Muscle of arm (tissue), 12 donors: ENCODE data around the gene LINGO3. TPM values are rescaled to one million over a fixed set of nuclear protein-coding genes. Genes with fewer than 3 reads are reported as not detected.

Experiments used
- DNase-seq: peaks from one replicate; pipeline ENCODE4 v3.0.0-alpha.2; 2013
- polyA plus RNA-seq, 12 donors: library from polyadenylated mRNA; unstranded; fragments of 120-200 nt; gene quantifications; one replicate each; pipeline ENCODE4 v1.2.1, GENCODE V29; 2013; ENCODE audit not compliant: insufficient read length in 12 of 12

LINGO3 gene
- polyA plus RNA-seq, 12 donors: 0.08 to 0.32 (median 0.11) TPM; not detected in 7

DNA sequence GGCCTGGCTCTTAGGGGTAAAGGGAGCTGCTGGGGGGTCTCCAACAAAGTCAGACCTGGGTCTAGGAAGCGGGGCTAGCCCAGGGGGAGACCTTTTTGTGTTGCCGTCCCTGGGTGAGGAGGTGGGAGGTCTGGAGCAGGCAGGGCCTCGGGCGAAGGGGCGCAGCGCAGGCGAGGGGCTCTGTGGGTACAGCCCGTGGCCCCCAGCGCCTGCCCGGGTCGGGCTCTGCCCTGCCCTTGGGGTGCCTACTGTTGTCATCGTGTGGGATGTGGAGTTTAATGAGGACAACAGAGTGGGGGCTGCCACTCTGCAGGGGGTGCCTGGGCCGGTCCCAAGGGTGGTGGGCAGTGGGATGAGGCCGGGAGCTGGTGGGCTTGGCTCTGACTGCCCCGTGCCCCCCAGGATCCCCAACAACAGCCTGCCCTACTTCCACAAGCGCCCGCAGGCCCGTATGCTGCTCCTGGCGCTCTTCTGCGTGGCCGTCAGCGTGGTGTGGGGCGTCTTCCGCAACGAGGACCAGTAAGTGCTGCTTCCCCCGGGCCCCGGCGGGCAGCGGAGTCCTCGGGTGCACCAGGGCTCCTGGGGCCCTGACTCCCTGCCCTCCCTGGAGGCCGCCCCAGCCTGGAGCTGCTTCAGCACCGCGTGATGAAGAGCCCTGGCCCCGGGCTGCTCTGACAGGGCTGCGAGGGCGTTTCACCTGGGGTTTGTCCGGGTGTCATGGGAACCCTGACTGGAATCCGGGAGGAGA, 32.7 kb upstream of the LINGO3 start:
- DNase-seq: no peak

- no peak for DNase-seq
Measured at GRCh38 chr19:2339644-2340310, 31.8 kb upstream of the LINGO3 start.

DNA sequence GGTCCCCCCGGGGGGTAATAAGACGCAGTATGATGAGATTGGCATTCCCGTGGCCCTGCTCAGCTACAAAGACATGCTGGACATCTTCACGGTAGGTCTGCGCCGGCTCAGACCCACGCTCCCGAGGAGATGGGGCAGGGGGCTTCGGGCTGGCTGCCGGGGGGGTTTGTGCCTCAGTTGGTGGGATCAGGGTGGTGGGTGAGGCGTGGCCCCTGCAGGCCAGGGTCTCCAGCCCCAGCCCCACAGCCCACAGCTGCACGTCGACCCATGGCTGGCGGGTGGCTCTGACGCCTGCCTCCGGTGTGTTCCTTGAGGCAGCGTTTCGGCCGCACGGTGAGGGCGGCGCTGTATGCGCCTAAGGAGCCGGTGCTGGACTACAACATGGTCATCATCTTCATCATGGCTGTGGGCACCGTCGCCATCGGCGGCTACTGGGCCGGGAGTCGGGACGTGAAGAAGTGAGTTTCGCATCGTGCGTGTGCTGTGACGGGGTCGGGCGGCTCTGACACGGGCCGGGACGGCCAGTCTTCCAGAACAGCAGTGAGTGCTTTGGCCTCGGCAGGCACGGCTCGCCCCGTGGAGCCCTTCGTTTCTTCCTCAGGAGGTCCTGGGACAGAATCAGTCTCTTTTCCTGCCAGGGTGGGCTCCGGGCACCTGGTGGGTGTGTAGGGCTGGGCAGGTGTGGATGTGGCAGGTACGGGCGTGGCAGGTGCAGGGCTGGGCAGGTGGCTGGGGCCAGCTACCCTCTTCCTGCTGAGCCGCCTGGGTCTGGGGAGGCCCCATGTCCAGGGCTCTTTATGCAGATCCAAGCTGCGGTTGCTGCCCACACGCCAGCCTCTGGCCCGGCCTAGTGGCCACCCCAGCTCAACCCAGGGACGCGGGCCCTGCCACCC, 31.0 kb upstream of the LINGO3 start:
- DNase-seq: no peak

DNA sequence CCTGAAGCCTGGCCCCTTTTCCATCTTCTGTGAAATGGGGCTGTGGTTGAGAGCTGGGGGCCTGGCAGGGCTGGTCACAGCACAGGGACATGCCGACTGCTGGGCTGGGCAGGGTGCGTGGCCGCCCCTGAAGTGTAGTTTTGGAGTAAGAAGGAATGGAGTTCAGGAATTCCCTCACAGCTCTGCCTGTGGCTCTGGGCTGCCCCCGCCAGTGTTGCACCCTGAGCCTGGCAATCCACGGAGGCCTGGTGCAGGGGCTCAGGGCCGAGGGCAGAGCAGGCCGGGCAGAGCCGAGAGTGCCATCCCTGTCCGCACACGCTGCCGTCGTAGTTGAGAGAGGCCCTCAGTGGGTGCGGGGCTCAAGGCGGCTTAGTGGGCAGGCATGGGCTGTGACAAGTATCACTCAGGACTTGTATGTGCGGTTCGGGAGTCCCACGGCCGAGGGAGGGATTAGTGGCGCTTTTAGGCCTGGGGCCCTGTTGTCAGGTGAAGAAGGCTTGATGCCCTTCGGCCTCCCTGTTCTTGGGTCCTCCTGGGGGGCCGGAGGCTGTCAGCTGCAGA, 30.2 kb upstream of the LINGO3 start:
- no peak for DNase-seq

DNA sequence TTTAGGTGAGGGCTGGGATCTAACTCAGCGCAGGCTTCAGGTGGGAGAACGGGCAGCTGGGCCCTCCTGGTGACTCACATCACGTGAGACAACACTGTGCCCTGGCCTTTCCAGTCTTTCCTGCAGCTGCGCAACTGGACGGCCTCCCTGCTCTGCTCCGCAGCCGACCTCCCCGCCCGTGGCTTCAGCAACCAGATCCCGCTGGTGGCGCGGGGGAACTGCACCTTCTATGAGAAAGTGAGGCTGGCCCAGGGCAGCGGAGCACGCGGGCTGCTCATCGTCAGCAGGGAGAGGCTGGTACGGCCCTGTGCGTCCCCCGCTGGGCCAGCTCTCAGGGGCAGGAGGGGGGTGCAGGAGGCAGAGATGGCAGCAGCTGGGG, 29.4 kb upstream of the LINGO3 start:
- peak; percentile 64 for DNase-seq

DNA sequence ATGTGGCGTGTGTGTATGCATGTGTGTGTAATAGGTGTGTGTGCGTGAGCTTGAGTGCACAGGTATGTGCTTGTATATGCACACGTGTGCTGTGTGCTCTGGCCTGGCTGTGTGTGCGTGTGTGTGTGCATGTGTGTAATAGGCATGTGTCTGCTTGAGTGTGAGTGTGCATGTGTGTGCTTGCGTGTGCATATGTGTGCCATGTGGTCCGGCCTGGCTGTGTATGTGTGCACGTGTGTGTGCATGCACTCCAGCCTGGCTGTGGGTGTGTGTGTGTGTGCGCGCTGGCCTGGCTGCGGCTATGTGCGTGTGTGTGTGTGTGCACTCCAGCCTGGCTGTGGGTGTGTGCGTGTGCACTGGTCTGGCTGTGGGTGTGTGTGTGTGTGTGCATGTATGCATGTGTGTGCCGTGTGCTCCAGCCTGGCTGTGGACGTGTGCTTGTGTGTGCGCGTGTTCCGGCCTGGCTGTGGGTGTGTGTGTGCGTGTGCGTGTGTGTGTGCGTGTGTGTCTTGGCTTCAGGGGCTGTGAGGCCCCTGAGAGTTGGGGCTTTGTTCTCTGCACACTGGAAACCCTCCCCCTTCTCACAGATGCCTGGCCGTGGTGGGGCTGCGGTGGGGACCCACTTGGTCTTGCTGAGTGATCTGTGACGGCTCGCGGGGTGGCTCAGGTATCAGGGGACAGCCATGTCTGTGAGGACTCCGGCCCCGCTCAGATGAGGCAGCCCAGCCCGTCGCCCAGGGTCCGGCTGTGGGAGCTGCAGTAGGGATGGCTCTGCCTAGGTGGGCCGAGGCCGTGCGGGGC, 28.8 kb upstream of the LINGO3 start:
- no peak for DNase-seq

DNA sequence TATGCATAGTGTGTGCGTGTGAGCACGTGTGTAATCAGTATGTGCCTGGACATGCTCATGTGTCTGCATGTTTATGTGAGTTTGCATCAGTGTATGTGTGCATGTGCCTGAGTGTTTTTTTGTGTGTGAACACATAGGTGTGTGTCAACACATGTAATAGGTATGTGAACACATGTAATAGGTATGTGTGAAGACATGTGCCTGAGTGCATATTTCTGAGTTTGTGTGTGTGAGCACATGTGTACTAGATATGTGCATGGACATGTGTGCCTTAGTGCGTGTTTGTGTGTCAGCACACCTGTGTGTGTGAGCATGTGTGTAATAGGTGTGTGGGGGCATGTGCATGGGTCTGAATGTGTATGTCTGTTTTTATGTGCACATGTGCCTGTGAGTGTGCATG, 27.9 kb upstream of the LINGO3 start:
- no peak for DNase-seq

DNA sequence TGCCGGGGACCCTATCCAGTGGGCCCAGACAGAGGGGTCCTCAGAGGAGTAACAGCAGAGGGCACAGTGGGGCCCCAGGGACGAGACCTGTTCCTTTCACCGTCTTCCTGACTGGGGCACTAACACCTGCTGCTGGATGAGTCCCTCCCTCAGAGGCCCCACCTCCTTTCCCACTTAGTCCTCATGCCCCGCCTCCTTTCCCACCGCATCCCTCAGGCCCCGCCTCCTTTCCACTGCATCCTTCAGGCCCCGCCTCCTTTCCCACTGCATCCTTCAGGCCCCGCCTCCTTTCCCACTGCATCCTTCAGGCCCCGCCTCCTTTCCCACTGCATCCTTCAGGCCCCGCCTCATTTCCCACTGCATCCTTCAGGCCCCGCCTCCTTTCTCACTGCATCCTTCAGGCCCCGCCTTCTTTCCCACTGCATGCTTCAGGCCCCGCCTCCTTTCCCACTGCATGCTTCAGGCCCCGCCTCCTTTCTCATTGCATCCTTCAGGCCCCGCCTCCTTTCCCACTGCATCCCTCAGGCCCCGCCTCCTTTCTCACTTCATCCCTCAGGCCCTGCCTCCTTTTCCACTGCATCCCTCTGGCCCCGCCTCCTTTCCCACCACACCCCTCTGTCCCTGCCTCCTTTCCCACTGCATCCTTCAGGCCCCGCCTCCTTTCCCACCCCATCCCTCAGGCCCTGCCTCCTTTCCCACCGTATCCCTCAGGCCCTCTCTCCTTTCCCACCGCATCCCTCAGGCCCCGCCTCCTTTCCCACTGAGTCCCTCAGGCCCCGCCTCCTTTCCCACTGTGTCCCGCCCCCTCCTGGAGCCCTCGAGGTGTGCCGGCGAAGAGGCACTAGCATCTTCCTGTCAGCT, 27.3 kb upstream of the LINGO3 start:
- DNase-seq: no peak

DNA sequence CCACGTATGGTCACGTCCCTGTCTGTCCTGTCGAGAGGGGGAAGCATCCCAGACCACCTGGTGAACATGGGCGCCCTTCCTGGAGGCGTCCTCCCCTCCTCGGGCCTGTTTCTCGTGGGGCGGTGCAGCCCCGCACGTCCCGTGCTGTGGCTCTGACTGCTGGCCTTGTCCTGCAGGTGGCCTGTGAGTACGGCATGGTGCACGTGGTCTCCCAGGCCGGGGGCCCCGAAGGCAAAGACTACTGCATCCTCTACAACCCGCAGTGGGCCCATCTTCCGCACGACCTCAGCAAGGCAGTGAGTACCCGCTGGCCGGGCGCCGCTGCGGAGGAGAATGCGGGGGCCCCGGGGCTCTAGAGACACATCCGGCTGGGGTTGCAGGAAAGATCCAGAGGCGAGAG, 26.5 kb upstream of the LINGO3 start:
- no peak for DNase-seq

DNA sequence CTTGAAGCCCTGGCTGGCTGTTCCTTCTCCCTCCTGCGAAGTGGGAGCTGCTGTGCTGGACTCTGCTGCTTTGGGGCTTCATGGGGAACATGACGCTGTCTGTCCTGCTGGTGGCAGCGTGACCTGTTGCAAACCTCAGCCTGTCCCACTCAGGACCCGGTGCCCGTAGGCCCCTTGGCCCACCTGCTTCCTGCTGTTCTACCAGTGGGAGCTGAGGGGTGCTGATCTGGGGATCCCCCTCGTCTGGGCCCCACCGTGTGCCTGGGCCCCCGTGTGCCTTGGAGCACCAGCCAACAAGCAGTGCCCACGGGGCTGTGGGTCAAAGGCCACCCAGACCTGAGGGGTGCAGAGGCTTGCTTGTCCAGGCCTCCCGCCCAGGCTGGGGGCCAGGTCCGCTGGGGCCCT, 25.9 kb upstream of the LINGO3 start:
- DNase-seq: no peak

GRCh38 chr19:2333027-2333806, 25.3 kb upstream of the LINGO3 start:
- no peak for DNase-seq

GRCh38 chr19:2332341-2333026, 24.5 kb upstream of the LINGO3 start:
- no peak for DNase-seq

DNA sequence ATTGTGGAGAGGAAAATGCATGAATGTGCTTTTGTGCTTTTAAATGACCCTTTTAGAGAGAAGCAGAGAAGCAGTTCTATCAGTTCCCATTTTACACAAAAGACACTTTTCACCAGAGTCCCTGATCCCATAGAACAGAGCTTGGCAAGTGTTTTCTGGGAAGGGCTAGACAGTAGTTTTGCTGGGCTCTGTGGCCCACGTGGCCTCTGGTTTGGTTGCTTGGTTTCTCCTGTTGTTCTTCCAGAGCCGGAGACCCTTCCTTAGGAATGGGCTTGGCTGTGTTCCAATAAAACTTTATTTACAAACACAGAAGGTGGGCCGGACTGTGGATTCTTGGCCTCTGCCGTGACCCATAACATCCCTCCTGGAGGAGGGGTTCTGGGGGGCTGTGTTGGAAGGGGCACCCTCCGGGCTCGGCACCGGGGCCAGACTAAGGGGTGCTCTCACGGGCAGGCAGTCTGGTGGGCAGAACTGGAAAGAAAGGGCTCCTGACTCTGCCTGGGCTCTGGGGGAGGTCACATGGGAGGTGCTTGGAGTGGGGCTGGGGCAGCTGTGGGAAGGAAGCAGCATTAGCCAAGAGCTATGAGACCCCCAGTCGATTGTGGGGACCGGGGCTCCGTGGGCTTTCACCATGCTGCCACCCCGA, 23.8 kb upstream of the LINGO3 start:
- no peak for DNase-seq

- DNase-seq: no peak
Measured at GRCh38 chr19:2330632-2331284, 22.8 kb upstream of the LINGO3 start.

GRCh38 chr19:2330255-2330631, 22.3 kb upstream of the LINGO3 start:
- no peak for DNase-seq

DNA sequence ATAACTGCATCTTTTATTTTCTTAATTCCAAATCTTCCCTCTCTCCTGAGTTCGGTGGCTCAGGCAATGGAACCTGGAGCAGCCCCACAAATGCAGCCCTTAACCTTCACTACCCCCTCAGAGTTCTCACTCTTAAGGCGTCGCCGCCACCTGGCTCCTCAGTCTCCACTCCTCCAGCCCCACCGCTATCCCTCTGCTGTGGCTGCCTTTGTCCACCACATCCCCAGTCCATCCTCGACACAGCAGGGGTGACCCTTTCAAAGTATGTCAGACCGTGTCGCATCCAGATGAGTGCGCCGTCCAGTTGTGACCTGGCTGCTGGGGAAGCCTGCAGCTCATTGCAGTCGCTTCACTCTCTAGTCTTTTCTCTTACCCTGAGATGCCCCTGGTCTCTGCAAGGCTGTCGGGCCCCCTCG, 21.6 kb upstream of the LINGO3 start:
- DNase-seq: no peak

DNA sequence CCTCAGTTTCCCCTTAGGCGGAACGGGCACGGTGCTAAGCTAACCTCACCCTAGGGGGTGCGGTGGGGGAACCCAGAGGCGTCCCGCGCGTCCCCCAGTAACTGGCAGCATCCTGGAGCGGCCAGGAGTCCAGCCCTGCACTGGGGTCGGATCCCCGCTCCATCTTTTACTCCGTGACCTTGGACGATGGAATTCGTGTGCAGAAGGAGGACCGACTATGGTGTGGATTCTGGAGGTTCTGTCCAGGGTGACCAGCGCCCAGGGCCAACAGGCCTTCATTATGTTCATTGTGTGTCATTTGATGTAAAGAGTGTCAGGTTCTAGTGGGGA, 21.2 kb upstream of the LINGO3 start:
- no peak for DNase-seq
